ENCODE data around the gene PTPRD.

Gene PTPRD

DNA sequence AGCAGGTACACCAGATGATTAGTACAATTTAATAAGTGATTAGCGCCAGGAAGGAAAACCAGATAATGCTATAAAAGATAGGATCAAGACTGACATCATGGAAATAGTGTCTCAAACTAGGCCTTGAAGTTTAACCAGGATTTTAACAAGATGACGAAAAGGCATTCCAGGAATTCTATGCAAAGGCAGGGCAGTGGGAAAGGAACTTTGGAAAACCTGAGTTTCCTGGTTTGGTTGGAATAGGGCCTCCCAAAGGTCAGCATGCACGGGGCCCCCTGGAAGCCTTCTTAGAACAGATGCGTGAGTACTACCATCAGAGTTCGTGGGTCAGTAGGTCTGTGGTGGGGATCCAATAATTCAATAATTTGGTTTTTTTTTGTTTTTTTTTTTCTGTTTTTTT, 1878.0 kb downstream of the PTPRD start:
- Histone ChIP-seq H3K9me2 (replicated peaks; ENCODE audit: insufficient read depth, low read length) (no peaks in the 10 kb centered on the region), H3K27ac (ENCODE audit: low read depth, low read length) (no peak overlapping the region), H3K4me2 (ENCODE audit: low read depth, low read length, poor library complexity, severe bottlenecking) (no peak overlapping the region), H3K27me3 (ENCODE audit: low read length) (no peaks in the 10 kb centered on the region), H4K20me1 (ENCODE audit: low read depth, low read length) (no peaks in the 10 kb centered on the region), H3K9me3 (ENCODE audit: insufficient read depth, low read length) (no peaks in the 10 kb centered on the region), H3K9ac (ENCODE audit: low read length) (no peak overlapping the region), H2AFZ (ENCODE audit: low read depth, low read length, severe bottlenecking) (no peak overlapping the region), H3F3A (ENCODE audit: insufficient read depth) (no peaks in the 10 kb centered on the region), H3K79me2 (ENCODE audit: insufficient read depth, low read length) (no peaks in the 10 kb centered on the region), H3K4me3 (ENCODE audit: insufficient read depth, low read length, poor library complexity, severe bottlenecking) (no peak overlapping the region), H3K36me3 (ENCODE audit: low read length) (no peaks in the 10 kb centered on the region)
- TF ChIP-seq EZH2phosphoT487 (conservative IDR thresholded peaks at IDR 0.05; ENCODE audit: low read length), result no peak
- TF ChIP-seq, protein P1, sequence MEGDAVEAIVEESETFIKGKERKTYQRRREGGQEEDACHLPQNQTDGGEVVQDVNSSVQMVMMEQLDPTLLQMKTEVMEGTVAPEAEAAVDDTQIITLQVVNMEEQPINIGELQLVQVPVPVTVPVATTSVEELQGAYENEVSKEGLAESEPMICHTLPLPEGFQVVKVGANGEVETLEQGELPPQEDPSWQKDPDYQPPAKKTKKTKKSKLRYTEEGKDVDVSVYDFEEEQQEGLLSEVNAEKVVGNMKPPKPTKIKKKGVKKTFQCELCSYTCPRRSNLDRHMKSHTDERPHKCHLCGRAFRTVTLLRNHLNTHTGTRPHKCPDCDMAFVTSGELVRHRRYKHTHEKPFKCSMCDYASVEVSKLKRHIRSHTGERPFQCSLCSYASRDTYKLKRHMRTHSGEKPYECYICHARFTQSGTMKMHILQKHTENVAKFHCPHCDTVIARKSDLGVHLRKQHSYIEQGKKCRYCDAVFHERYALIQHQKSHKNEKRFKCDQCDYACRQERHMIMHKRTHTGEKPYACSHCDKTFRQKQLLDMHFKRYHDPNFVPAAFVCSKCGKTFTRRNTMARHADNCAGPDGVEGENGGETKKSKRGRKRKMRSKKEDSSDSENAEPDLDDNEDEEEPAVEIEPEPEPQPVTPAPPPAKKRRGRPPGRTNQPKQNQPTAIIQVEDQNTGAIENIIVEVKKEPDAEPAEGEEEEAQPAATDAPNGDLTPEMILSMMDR (IDR thresholded peaks at IDR 0.05; ENCODE audit: insufficient read depth, low read length, poor library complexity, severe bottlenecking), result no peak

DNA sequence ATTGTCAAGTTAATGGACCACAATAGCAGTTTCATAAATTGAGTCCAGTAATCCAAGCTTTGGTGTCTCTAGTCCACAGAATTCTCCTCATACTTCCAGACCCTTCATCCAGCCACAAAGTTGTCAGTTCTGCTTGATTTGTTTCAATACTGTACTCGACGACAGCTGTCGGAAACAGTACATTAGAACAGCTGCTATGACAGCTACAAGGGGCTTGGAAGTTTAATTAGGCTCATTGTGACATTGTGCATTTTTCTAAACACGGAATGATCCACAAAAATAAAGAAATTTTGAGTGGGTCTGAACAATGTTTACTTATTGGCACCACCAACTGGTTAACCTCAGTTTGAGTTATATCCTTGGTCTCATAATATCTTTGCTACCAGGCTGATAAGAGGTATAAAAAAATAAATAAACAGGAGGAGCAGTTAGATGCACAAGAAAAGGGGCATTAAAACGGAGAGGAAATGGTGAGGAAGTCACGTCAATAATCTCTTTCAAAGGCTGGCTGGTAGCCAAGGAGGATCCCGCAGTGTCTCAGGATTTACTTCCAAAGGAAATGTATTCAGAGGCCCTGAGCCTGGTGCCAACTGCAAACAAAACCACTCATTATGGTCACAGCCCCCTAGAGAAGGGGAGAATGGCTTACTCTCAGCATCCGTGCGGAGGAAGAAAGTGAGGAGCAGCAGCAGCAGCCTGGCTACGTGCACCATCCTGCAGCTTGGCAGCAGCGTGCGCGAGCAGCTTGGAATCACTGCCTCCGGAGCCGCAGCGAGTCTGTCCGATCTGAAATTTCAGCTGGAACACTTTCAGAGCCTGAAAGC, 1879.5 kb downstream of the PTPRD start:
- H3K36me3 ChIP-seq (ENCODE audit: low read length), result no peaks in the 10 kb centered on the region
- H3F3A ChIP-seq (ENCODE audit: insufficient read depth), result no peaks in the 10 kb centered on the region
- no peaks in the 10 kb centered on the region for H3K9me2 ChIP-seq (replicated peaks; ENCODE audit: insufficient read depth, low read length)
- no peak overlapping the region for H3K9ac ChIP-seq (ENCODE audit: low read length)
- no peak overlapping the region for H2AFZ ChIP-seq (ENCODE audit: low read depth, low read length, severe bottlenecking)
- no peaks in the 10 kb centered on the region for H3K27me3 ChIP-seq (ENCODE audit: low read length)
- no peaks in the 10 kb centered on the region for H3K79me2 ChIP-seq (ENCODE audit: insufficient read depth, low read length)
- H3K9me3 ChIP-seq (ENCODE audit: insufficient read depth, low read length), result no peaks in the 10 kb centered on the region
- TF ChIP-seq EZH2phosphoT487 (conservative IDR thresholded peaks at IDR 0.05; ENCODE audit: low read length), result no peak
- H3K27ac ChIP-seq (ENCODE audit: low read depth, low read length), result no peak overlapping the region
- no peaks in the 10 kb centered on the region for H4K20me1 ChIP-seq (ENCODE audit: low read depth, low read length)
- no peak overlapping the region for H3K4me2 ChIP-seq (ENCODE audit: low read depth, low read length, poor library complexity, severe bottlenecking)
- H3K4me3 ChIP-seq (ENCODE audit: insufficient read depth, low read length, poor library complexity, severe bottlenecking), result no peak overlapping the region

DNA sequence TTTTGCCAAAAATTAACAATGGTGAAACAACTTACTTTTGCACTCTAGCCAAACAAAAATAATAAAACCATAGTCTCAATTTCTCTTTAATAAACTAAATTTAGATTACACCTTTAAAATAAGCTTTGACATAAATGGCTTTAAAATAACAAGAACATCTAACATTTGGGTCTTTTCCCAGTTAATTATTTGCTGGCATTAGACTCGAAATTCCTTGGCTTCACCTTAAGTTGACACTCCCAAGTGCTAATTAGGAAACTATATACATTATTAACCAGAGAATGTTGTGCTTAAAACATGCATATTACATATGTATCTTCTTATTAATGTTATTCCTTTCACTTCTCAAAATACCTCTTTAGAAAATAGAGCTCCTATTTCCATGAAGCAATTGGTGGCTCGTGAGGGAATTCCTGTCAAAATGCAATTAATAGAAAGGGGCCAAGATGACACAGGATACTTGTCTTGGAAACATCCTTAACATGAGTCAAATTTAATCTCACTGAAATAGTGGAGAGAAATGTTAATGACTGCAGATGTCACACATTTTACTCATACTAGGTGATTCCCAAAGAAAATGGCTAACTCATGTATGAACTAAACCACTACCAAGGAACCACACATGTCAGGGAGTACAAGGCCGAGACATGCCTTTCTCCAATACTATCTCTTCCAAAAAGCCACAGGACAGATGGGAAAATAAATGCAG, 1880.3 kb downstream of the PTPRD start:
- no peak overlapping the region for H3K9ac ChIP-seq (ENCODE audit: low read length)
- no peak for TF ChIP-seq EZH2phosphoT487 (conservative IDR thresholded peaks at IDR 0.05; ENCODE audit: low read length)
- TF ChIP-seq, protein P1 (IDR thresholded peaks at IDR 0.05; ENCODE audit: insufficient read depth, low read length, poor library complexity, severe bottlenecking), result no peak
- no peak overlapping the region for H3K27ac ChIP-seq (ENCODE audit: low read depth, low read length)
- no peak overlapping the region for H3K4me2 ChIP-seq (ENCODE audit: low read depth, low read length, poor library complexity, severe bottlenecking)
- no peaks in the 10 kb centered on the region for H3K9me3 ChIP-seq (ENCODE audit: insufficient read depth, low read length)
- H3F3A ChIP-seq (ENCODE audit: insufficient read depth), result no peaks in the 10 kb centered on the region
- H3K27me3 ChIP-seq (ENCODE audit: low read length), result no peaks in the 10 kb centered on the region
- no peaks in the 10 kb centered on the region for H3K9me2 ChIP-seq (replicated peaks; ENCODE audit: insufficient read depth, low read length)
- H4K20me1 ChIP-seq (ENCODE audit: low read depth, low read length), result no peaks in the 10 kb centered on the region
- H3K36me3 ChIP-seq (ENCODE audit: low read length), result no peaks in the 10 kb centered on the region
- no peak overlapping the region for H2AFZ ChIP-seq (ENCODE audit: low read depth, low read length, severe bottlenecking)
- no peak overlapping the region for H3K4me3 ChIP-seq (ENCODE audit: insufficient read depth, low read length, poor library complexity, severe bottlenecking)
- H3K79me2 ChIP-seq (ENCODE audit: insufficient read depth, low read length), result no peaks in the 10 kb centered on the region

DNA sequence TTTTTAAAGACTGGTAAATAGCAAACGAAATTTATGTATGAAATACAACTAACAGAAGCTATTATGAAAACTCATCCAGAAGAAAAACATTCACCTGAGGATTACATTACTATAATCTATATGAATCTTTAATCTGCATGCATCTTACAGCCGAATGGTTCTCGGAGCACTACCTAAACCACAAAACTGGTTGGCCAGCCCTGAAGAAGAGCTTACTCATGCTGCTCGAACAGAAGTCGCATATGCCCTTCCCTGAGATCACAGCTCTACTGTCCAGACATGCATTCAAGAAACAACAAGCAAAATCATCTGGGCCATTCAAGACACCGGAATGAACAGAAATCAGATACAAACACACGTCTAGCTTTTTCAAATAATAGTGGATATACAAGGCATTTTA, 1882.2 kb downstream of the PTPRD start:
- Histone ChIP-seq H3K27ac (ENCODE audit: low read depth, low read length) (no peak overlapping the region), H3K9me3 (ENCODE audit: insufficient read depth, low read length) (no peaks in the 10 kb centered on the region), H3K4me2 (ENCODE audit: low read depth, low read length, poor library complexity, severe bottlenecking) (no peak overlapping the region), H2AFZ (ENCODE audit: low read depth, low read length, severe bottlenecking) (no peak overlapping the region), H3K79me2 (ENCODE audit: insufficient read depth, low read length) (no peaks in the 10 kb centered on the region), H4K20me1 (ENCODE audit: low read depth, low read length) (no peaks in the 10 kb centered on the region), H3K9ac (ENCODE audit: low read length) (no peak overlapping the region), H3K9me2 (replicated peaks; ENCODE audit: insufficient read depth, low read length) (no peaks in the 10 kb centered on the region), H3F3A (ENCODE audit: insufficient read depth) (no peaks in the 10 kb centered on the region), H3K27me3 (ENCODE audit: low read length) (no peaks in the 10 kb centered on the region), H3K36me3 (ENCODE audit: low read length) (no peaks in the 10 kb centered on the region), H3K4me3 (ENCODE audit: insufficient read depth, low read length, poor library complexity, severe bottlenecking) (no peak overlapping the region)
- TF ChIP-seq, protein P1 (IDR thresholded peaks at IDR 0.05; ENCODE audit: insufficient read depth, low read length, poor library complexity, severe bottlenecking), result no peak
- TF ChIP-seq EZH2phosphoT487 (conservative IDR thresholded peaks at IDR 0.05; ENCODE audit: low read length), result no peak
